ENCODE data around the gene SLC8A3. TPM values are rescaled to one million over a fixed set of nuclear protein-coding genes. Genes with fewer than 3 reads are reported as not detected.

Gene SLC8A3
- total and polyA plus RNA-seq, 10 of the 15 experiments (the other 5 are each of a cell fraction or from before 2014, with no cell fraction given) = 0.04 to 0.17 (median 0.13) TPM; not detected in 3

DNA sequence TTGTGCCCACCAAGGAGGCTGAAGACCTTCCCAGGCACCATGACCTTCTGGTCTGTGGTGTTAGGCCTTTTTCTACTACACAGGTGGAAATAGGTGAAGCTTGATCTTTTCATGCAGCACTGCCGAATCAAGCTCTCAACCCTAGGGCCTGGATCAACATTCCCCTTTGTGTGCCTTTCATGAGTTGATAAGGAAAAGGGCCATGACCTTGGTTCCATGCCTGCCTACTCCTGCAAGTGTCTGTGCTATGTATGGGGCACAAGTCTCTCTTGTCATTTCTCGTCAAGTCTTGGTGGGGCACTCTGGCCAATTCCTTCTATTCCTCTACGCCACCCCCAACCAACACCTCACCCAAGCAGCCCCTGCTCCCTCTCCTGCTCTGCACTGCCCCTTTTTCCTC is 154.5 kb downstream of the SLC8A3 start:
- H4K20me1 ChIP-seq (ENCODE audit: control insufficient read depth, insufficient read depth) = no peaks in the 10 kb centered on the region; the same call in 1 of the 2 replicates
- SMC1A ChIA-PET (ENCODE audit: uncharacterized antibody, unreplicated experiment) = interaction anchor here (1.1 kb wide), 1 partner anchor 18 kb away, joined by 3 read pairs; no protein-coding TSS in a partner anchor
- no peaks in the 10 kb centered on the region for H3K79me2 ChIP-seq (ENCODE audit: control insufficient read depth, insufficient read depth, low read length)
- no peaks in the 10 kb centered on the region; a peak in 1 of 4 replicates for H3K27me3 ChIP-seq (replicated peaks in 1 of 2; ENCODE audit: control insufficient read depth in 2 of 2, insufficient read depth in 2 of 2, low read length in 1 of 2)
- H2AFZ ChIP-seq (ENCODE audit: control insufficient read depth, low read depth, low read length) = no peak overlapping the region
- CTCF ChIA-PET = no interaction called here
- no peak for TF ChIP-seq JUNB (IDR thresholded peaks at IDR 0.05)
- no peak for TF ChIP-seq PAX5 (IDR thresholded peaks at IDR 0.05; ENCODE audit: borderline replicate concordance, low read depth, low read length)
- TF ChIP-seq SREBF2 (IDR thresholded peaks at IDR 0.05; ENCODE audit: low read length) = no peak
- TF ChIP-seq STAT3 (IDR thresholded peaks at IDR 0.05; ENCODE audit: low read depth, low read length) = no peak
- TF ChIP-seq CHD1 (IDR thresholded peaks at IDR 0.05; ENCODE audit: low read depth, low read length) = no peak
- in situ Hi-C loops (cut with MboI) = no loop called here
- H3K36me3 ChIP-seq (ENCODE audit: control insufficient read depth in 2 of 2, insufficient read depth in 2 of 2, low read length in 1 of 2) = no peaks in the 10 kb centered on the region
- ATAC-seq = no peak
- no peaks in the 10 kb centered on the region for H3K9me3 ChIP-seq (replicated peaks; ENCODE audit: control insufficient read depth, insufficient read depth, low read length)
- H3K4me2 ChIP-seq (ENCODE audit: control insufficient read depth, insufficient read depth) = no peak overlapping the region
- no peak for DNase-seq (ENCODE audit: low read depth, low spot score)
- FAIRE-seq = no peak
- POLR2A ChIA-PET = no interaction called here
- no peak overlapping the region for H3K27ac ChIP-seq (ENCODE audit: control insufficient read depth, insufficient read depth)
- RAD21 ChIA-PET (ENCODE audit: unreplicated experiment) = no interaction called here
- whole genome bisulfite sequencing (ENCODE audit: insufficient coverage, insufficient replicate concordance, low lambda C conversion rate, missing lambda C conversion rate) = 27% methylated on average over 3 of the region's 3 CpGs
- intact Hi-C loops (cut with micrococcal nuclease; ENCODE audit: unreplicated experiment) = no loop called here
- no peaks in the 10 kb centered on the region for H3K4me1 ChIP-seq (ENCODE audit: control insufficient read depth, insufficient read depth, low read length)
- no peak overlapping the region for H3K4me3 ChIP-seq
- H3K9ac ChIP-seq (ENCODE audit: control insufficient read depth, insufficient read depth, low read length) = no peak overlapping the region
- BruUV-seq (replicated peaks) = no TSS peak

GRCh38 chr14:70033561-70033960 is 155.2 kb downstream of the SLC8A3 start:
- 46% methylated on average over 2 of the region's 2 CpGs for WGBS (ENCODE audit: insufficient coverage, insufficient replicate concordance, low lambda C conversion rate, missing lambda C conversion rate)
- Histone ChIP-seq H3K36me3 (ENCODE audit: control insufficient read depth in 2 of 2, insufficient read depth in 2 of 2, low read length in 1 of 2) (no peaks in the 10 kb centered on the region), H3K4me2 (ENCODE audit: control insufficient read depth, insufficient read depth) (no peak overlapping the region), H3K9ac (ENCODE audit: control insufficient read depth, insufficient read depth, low read length) (no peak overlapping the region), H3K9me3 (replicated peaks; ENCODE audit: control insufficient read depth, insufficient read depth, low read length) (no peaks in the 10 kb centered on the region), H3K27ac (ENCODE audit: control insufficient read depth, insufficient read depth) (no peak overlapping the region), H3K4me3 (no peak overlapping the region), H3K27me3 (replicated peaks in 1 of 2; ENCODE audit: control insufficient read depth in 2 of 2, insufficient read depth in 2 of 2, low read length in 1 of 2) (no peaks in the 10 kb centered on the region; a peak in 1 of 4 replicates), H3K4me1 (ENCODE audit: control insufficient read depth, insufficient read depth, low read length) (no peaks in the 10 kb centered on the region), H2AFZ (ENCODE audit: control insufficient read depth, low read depth, low read length) (no peak overlapping the region), H4K20me1 (ENCODE audit: control insufficient read depth, insufficient read depth) (no peaks in the 10 kb centered on the region; the same call in 1 of the 2 replicates), H3K79me2 (ENCODE audit: control insufficient read depth, insufficient read depth, low read length) (no peaks in the 10 kb centered on the region)
- TF ChIP-seq TCF3 (IDR thresholded peaks at IDR 0.05; ENCODE audit: borderline replicate concordance, insufficient read depth, low read depth, low read length) (no peak), MEF2A (IDR thresholded peaks at IDR 0.05; ENCODE audit: insufficient read depth, low read depth, low read length) (no peak), PML (IDR thresholded peaks at IDR 0.05; ENCODE audit: low read length) (no peak), TCF12 (IDR thresholded peaks at IDR 0.05; ENCODE audit: low read depth, low read length) (no peak), NR2C1 (IDR thresholded peaks at IDR 0.05) (no peak)
- TF ChIP-seq, protein P1, sequence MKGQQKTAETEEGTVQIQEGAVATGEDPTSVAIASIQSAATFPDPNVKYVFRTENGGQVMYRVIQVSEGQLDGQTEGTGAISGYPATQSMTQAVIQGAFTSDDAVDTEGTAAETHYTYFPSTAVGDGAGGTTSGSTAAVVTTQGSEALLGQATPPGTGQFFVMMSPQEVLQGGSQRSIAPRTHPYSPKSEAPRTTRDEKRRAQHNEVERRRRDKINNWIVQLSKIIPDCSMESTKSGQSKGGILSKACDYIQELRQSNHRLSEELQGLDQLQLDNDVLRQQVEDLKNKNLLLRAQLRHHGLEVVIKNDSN (IDR thresholded peaks at IDR 0.05; ENCODE audit: borderline replicate concordance, extremely low read length, insufficient read depth, low read depth, low read length) = no peak
- TF ChIP-seq, protein P2, sequence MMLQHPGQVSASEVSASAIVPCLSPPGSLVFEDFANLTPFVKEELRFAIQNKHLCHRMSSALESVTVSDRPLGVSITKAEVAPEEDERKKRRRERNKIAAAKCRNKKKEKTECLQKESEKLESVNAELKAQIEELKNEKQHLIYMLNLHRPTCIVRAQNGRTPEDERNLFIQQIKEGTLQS (IDR thresholded peaks at IDR 0.05; ENCODE audit: borderline replicate concordance, extremely low read depth, low read depth, low read length) = no peak
- SMC1A ChIA-PET (ENCODE audit: uncharacterized antibody, unreplicated experiment) = no interaction called here
- FAIRE-seq (no peak), ATAC-seq (no peak), DNase-seq (ENCODE audit: low read depth, low spot score) (no peak)
- intact Hi-C loops (cut with micrococcal nuclease; ENCODE audit: unreplicated experiment) = no loop called here
- CTCF ChIA-PET = interaction anchor here (1.6 kb wide), 1 partner anchor 215 kb away, joined by 5 read pairs; no protein-coding TSS in a partner anchor
- BruUV-seq (replicated peaks) = no TSS peak
- in situ Hi-C loops (cut with MboI) = no loop called here
- POLR2A ChIA-PET = no interaction called here
- RAD21 ChIA-PET (ENCODE audit: unreplicated experiment) = interaction anchor here (1.2 kb wide), 1 partner anchor 303 kb away, joined by 3 read pairs; no protein-coding TSS in a partner anchor
